ENCODE data around the gene SGSM1. TPM values are rescaled to one million over a fixed set of nuclear protein-coding genes. Genes with fewer than 3 reads are reported as not detected.

Gene SGSM1
- total and polyA plus RNA-seq, 10 of the 15 experiments (the other 5 are each of a cell fraction or from before 2014, with no cell fraction given) = not detected

GRCh38 chr22:24848559-24849168 is 42.7 kb downstream of the SGSM1 start:
- intact Hi-C loops (cut with micrococcal nuclease; ENCODE audit: unreplicated experiment) = no loop called here
- H3K4me3 ChIP-seq = no peak overlapping the region
- ChIA-PET CTCF (interaction anchor here (2.3 kb wide), 1 partner anchor 81 kb away, joined by 11 read pairs; no protein-coding TSS in a partner anchor), POLR2A (interaction anchor here (0.5 kb wide), 1 partner anchor 1477 kb away, joined by 3 read pairs; no protein-coding TSS in a partner anchor), SMC1A (ENCODE audit: uncharacterized antibody, unreplicated experiment) (no interaction called here), RAD21 (ENCODE audit: unreplicated experiment) (no interaction called here)
- no peaks in the 10 kb centered on the region for H4K20me1 ChIP-seq (ENCODE audit: control insufficient read depth, insufficient read depth)
- no peak overlapping the region for H3K9ac ChIP-seq (ENCODE audit: control insufficient read depth, insufficient read depth, low read length)
- H3K9me3 ChIP-seq (replicated peaks; ENCODE audit: control insufficient read depth, insufficient read depth, low read length) = no peaks in the 10 kb centered on the region
- no peaks in the 10 kb centered on the region for H3K36me3 ChIP-seq (ENCODE audit: control insufficient read depth in 2 of 2, insufficient read depth in 2 of 2, low read length in 1 of 2)
- ATAC-seq (no peak), FAIRE-seq (no peak), DNase-seq (ENCODE audit: low read depth, low spot score) (no peak)
- H2AFZ ChIP-seq (ENCODE audit: control insufficient read depth, low read depth, low read length) = no peak overlapping the region
- no TSS peak for BruUV-seq (replicated peaks)
- no peaks in the 10 kb centered on the region for H3K4me1 ChIP-seq (ENCODE audit: control insufficient read depth, insufficient read depth, low read length)
- H3K27me3 ChIP-seq (replicated peaks in 1 of 2; ENCODE audit: control insufficient read depth in 2 of 2, insufficient read depth in 2 of 2, low read length in 1 of 2) = no peaks in the 10 kb centered on the region; a peak in 1 of 4 replicates
- H3K79me2 ChIP-seq (ENCODE audit: control insufficient read depth, insufficient read depth, low read length) = no peaks in the 10 kb centered on the region
- in situ Hi-C loops (cut with MboI) = no loop called here
- WGBS (ENCODE audit: insufficient coverage, insufficient replicate concordance, low lambda C conversion rate, missing lambda C conversion rate) = 14% methylated on average over 4 of the region's 4 CpGs
- TF ChIP-seq PRDM15 (CRISPR knock-in tag; IDR thresholded peaks at IDR 0.05) (no peak), PAX8 (IDR thresholded peaks at IDR 0.05) (no peak), PAX5 (IDR thresholded peaks at IDR 0.05; ENCODE audit: borderline replicate concordance, low read depth, low read length) (no peak), ZNF207 (IDR thresholded peaks at IDR 0.05; ENCODE audit: borderline replicate concordance) (no peak), ZNF384 (IDR thresholded peaks at IDR 0.05; ENCODE audit: borderline replicate concordance, low read depth, low read length) (no peak), MTA2 (IDR thresholded peaks at IDR 0.05; ENCODE audit: low read depth) (no peak), ZSCAN29 (IDR thresholded peaks at IDR 0.05) (no peak), WRNIP1 (IDR thresholded peaks at IDR 0.05; ENCODE audit: borderline replicate concordance, low read depth, low read length) (no peak)
- H3K27ac ChIP-seq (ENCODE audit: control insufficient read depth, insufficient read depth) = no peak overlapping the region
- no peak overlapping the region for H3K4me2 ChIP-seq (ENCODE audit: control insufficient read depth, insufficient read depth)

All from GM12878 (cell line).